ENCODE results near the gene FAM229A. TPM values are rescaled to one million over a fixed set of nuclear protein-coding genes. Genes with fewer than 3 reads are reported as not detected.

The FAM229A gene
- total RNA-seq, 4 donors from 2014 or later = 1.4 to 7.1 (median 3.2) TPM

- peak in 2 of 6 experiments; percentile 6 to 12 for TF ChIP-seq CTCF (IDR thresholded peaks at IDR 0.05)
- peak in 2 of 4 donors; percentile 83 to 84 for TF ChIP-seq POLR2A (IDR thresholded peaks at IDR 0.05)
- DNase-seq = peak; percentile 37
- Histone ChIP-seq H3K36me3 (no peaks in the 10 kb centered on the region), H3K4me1 (peaks cover 16 to 58% (median 34%) of the 10 kb centered on the region in 3 donors), H3K4me3 (peak overlapping the region; percentile 58 to 81 (median 71)), H3K9me3 (no peaks in the 10 kb centered on the region), H3K27ac (peak overlapping the region; percentile 81 to 93 (median 90)), H3K27me3 (no peaks in the 10 kb centered on the region)
- WGBS, 2 donors = 1 to 27% methylated on average over 3 to 22 of the region's 75 CpGs
- intact Hi-C loops (cut with DNase I) = no loop called here
Measured at GRCh38 chr1:32351399-32352238, 10.7 kb downstream of the FAM229A start.

DNA sequence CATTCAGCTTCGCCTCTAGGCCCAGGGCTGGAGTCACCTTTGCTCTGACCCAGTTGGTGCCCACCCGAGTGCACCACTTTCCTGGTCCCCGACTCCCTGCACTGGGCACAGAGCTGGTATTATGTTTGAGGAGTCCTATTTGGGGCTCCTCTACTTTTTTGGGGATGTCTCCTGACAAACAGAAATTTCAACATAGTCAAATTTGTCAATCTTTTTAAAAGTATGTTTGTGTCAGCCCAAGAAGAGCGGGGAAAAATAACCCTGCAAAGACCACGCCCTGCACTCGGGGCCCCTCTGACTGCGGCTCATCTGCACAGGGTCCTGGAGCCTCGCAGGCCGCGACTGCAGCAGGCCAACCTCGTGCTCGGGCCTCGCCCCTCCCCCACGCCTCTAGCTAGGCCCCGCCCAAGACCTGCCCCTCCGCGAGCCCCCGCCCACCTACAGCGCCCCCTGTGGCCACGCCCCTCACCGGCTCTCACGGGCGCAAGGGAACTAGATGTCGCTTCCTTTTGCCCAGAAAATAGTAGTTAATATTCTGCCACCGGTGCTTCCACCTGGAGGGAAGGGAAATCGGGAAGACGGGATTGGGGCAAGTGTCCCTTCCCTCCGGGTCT lies 11.4 kb downstream of the FAM229A start:
- no peaks in the 10 kb centered on the region for H3K9me3 ChIP-seq
- intact Hi-C loops (cut with DNase I) = no loop called here
- H3K27me3 ChIP-seq = no peaks in the 10 kb centered on the region
- peak; percentile 51 to 77 (median 63) for TF ChIP-seq CTCF (IDR thresholded peaks at IDR 0.05)
- no peak for TF ChIP-seq POLR2A (IDR thresholded peaks at IDR 0.05)
- H3K36me3 ChIP-seq = no peaks in the 10 kb centered on the region
- H3K4me3 ChIP-seq = peak overlapping the region; percentile 58 to 81 (median 71)
- 28 to 53% methylated on average over 12 to 24 of the region's 28 CpGs for WGBS, 2 donors
- peaks cover 16 to 60% (median 34%) of the 10 kb centered on the region in 3 donors for H3K4me1 ChIP-seq
- DNase-seq = no peak
- peak overlapping the region; percentile 81 to 93 (median 90) for H3K27ac ChIP-seq

DNA sequence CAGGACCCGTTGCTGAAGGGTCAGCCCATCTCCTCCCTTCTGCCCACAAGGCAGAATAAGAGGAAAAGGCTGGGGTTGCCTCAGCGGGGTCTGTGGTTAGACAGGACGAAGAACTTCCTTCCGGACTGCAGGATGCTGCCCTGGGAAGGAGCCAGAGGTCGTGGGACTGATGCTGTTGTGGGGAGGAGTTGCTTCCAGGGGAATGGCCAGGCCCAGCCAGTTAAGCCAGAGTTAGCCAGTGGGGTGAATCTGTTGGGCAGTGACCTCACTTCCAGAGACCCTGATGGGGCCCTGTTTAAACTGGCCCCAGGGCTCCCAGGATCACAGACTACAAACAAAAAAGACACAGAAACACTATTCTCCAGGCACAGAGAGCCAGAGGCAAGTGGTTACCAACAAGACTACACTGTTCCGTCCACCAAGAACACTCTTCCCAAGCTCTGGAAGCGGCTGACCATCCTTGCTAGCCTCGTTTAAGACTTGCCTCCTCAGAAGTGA lies 13.0 kb downstream of the FAM229A start:
- TF ChIP-seq CTCF (IDR thresholded peaks at IDR 0.05) = no peak
- TF ChIP-seq POLR2A (IDR thresholded peaks at IDR 0.05) = no peak
- Histone ChIP-seq H3K4me1 (peaks cover 16 to 66% (median 34%) of the 10 kb centered on the region in 3 donors), H3K36me3 (no peaks in the 10 kb centered on the region), H3K4me3 (no peak overlapping the region), H3K27ac (peak overlapping the region in 3 of 4 donors; percentile 16 to 58 (median 39)), H3K27me3 (no peaks in the 10 kb centered on the region), H3K9me3 (no peaks in the 10 kb centered on the region)
- WGBS, 2 donors = 51 to 54% methylated on average over 4 to 5 of the region's 8 CpGs
- no peak for DNase-seq
- intact Hi-C loops (cut with DNase I) = no loop called here

DNA sequence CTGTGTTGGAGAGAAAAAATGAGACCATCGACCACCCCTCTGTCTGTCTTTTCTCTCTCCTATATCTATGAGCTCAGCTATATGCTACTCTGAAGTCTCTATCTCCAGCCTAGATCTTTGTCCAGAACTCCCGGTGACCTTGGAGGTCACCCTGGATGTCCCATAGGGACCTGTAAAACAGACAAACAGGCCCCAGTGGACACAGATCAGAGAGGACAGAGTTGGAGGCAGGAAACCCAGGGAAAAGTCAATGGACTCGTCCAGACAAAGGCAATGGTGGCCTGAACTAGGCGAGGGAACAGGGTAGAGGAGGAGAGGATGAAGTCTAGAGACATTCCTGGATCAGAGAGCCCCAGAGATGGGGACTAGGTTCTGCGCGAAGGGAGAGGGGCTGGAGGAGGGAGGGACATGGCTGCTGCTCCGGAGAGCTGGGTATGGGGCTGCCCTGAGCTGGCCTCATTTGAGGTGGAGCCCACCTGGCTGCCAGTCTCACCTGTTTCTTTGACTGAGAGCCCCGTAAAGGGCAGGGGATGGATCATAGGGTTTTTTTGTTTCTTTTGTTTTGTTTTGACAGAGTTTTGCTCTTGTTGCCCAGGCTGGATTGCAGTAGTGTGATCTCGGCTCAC lies 15.6 kb downstream of the FAM229A start:
- WGBS, 2 donors = 70 to 77% methylated on average over 9 of the region's 9 CpGs
- no peak overlapping the region for H3K4me3 ChIP-seq
- TF ChIP-seq POLR2A (IDR thresholded peaks at IDR 0.05) (no peak), CTCF (IDR thresholded peaks at IDR 0.05) (no peak)

More for the DNA sequence above, 15.6 kb downstream of the FAM229A start:
- Histone ChIP-seq H3K9me3 (no peaks in the 10 kb centered on the region), H3K27me3 (no peaks in the 10 kb centered on the region), H3K4me1 (peaks cover under 1 to 48% (median 17%) of the 10 kb centered on the region in 3 donors), H3K36me3 (no peaks in the 10 kb centered on the region), H3K27ac (no peak overlapping the region)
- intact Hi-C loops (cut with DNase I) = no loop called here
- DNase-seq = no peak

Measured in esophagus squamous epithelium (tissue), 5 donors.